Measurements from ENCODE around the gene GNRHR.

The GNRHR gene

DNA sequence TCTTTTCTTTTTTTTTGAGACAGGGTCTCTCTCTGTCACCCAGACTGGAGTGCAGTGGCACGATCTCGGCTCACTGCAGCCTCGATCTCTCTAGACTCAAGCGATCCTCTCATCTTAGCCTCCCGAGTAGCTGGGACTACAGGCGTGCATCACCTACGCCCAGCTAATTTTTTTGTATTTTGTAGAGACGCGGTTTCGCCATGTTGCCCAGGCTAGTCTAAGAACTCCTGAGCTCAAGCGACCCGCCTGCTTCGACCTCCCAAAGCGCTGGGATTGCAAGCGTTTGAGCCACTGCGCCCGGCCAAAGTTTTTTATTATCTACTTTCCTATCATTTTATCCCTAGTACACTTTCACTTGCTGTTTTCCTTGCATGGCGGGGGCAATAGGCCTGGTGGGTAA lies 54.6 kb downstream of the GNRHR start:
- DNase-seq: no peak

DNA sequence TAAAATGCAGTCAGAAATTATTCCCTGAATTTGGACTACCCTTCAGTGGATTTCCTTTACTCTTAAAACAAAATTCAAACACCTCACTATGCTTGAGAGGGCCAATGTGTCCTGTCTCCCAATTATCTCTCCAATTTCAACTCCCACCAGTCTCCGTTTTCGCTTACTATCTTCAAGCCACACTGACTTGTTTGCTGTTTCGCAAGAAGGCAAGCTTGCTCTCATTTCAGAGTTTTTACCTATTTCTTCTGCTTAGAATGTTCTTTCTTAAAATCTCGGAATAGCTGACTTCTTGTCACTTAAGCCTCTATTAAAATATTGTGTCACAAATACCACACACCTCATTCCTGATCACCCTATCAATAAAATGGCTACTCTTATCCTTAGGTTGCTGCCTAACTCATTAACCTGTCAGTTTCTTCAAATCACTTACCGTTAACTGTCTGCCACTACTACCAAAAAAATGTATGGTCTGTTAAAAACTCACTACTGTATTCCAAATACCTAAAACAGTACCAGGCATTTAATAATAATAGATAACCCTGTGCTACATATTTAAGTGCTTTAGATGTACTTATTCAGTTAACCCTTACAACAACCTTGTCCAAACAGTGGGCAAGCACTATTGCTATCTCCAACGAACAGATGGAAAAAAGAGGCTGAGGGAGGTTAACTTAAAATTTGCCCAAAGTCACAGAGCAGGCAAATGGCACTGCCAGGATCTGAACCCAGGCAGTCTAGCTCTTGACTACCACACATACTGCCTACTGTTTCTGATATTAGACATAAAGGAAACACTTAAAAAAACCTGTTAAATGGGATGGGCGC lies 56.1 kb downstream of the GNRHR start:
- no peak for DNase-seq

DNA sequence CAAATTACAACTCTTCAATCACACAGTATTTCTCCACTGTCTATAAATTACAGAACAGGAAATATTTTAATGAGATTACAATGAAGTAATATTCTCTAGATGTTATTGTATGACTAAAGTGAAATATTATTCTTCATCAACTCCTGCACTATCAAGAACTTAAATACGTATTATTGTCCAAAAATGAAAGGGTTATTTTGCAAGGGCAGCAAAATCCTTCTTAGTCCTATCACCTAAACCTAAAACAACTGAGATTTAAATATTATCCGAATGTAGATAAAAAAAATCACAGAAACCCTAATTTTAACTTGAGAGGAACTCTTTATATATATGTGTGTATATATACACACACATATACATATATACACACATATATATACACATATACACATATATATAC lies 58.1 kb downstream of the GNRHR start:
- no peak for DNase-seq

DNA sequence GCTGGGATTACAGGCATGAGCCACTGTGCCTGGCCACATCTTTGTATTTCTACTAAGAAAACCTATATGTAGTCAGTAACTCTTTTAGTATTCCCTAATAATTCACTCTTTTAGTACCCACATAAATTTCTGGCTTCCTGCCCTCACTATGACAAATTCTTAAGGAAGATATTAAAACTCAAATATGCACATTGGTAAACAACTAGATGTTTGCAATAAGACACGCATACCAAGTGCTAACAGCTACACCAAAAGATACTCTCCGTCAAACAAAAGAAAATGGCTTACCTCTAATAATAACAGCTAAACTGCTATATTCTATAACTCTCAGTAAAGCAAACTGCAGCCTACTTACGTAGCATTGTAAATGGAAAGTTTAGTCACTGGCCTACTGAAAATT lies 59.5 kb downstream of the GNRHR start:
- DNase-seq: no peak

DNA sequence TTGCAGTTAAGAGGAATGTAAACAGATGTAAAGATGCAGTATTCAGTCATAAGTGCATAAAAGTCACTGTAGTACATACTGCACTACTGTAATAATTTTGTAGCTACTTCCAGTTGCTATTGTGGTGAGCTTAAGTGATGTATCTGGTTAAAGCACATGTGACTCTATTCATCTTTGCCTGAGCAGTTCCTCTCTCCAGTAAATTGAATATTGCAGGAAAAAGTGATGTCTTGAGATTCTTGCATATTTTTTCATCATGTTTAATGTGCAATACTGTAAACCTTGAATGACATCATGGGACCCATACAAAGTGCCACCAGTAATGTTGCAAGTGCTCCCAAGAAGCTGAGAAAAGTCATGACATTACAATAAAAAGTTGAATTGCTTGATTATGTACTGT lies 62.9 kb downstream of the GNRHR start:
- no peak for DNase-seq
